GM12874 (cell line): ENCODE data around the gene COPZ2.

ENCODE experiments used
- CTCF ChIP-seq: IDR thresholded peaks from 2 replicates; pipeline ENCODE4 v1.5.1; 2011; ENCODE audit warnings: low read depth, mild to moderate bottlenecking, control low read depth, low read length, moderate library complexity; ENCODE audit not compliant: insufficient read depth

The COPZ2 gene

GRCh38 chr17:48036693-48037035 is 933 bp downstream of the COPZ2 start:
- TF ChIP-seq CTCF = no peak

- no peak for TF ChIP-seq CTCF
Measured at GRCh38 chr17:48031966-48032365, 5.6 kb downstream of the COPZ2 start.

- no peak for TF ChIP-seq CTCF
Measured at GRCh38 chr17:48030531-48030930, 7.1 kb downstream of the COPZ2 start.

GRCh38 chr17:48028736-48029135 is 8.9 kb downstream of the COPZ2 start:
- no peak for TF ChIP-seq CTCF

GRCh38 chr17:48027322-48027981 is 10.1 kb downstream of the COPZ2 start:
- no peak for TF ChIP-seq CTCF

- peak; percentile 96 for TF ChIP-seq CTCF
Measured at GRCh38 chr17:48026502-48027321, 10.9 kb downstream of the COPZ2 start.

GRCh38 chr17:48025904-48026501 is 11.6 kb downstream of the COPZ2 start:
- no peak for TF ChIP-seq CTCF
